ENCODE measurements around the gene CDK15. TPM values are rescaled to one million over a fixed set of nuclear protein-coding genes. Genes with fewer than 3 reads are reported as not detected.

CDK15 gene
- total RNA-seq, 1 experiment from 2014 or later, result not detected

- Mint-ChIP-seq H3K36me3 (no peaks in the 10 kb centered on the region), H3K27ac (no peak overlapping the region), H3K4me1 (peaks cover 57% of the 10 kb centered on the region), H3K4me3 (no peak overlapping the region), H3K27me3 (ENCODE audit: low read depth) (no peaks in the 10 kb centered on the region), H3K9me3 (no peaks in the 10 kb centered on the region)
- no peak for DNase-seq (ENCODE audit: low spot score)
- POLR2A ChIA-PET, result interaction anchor here (0.6 kb wide), 2 partner anchors 15 to 441 kb away, joined by 3 read pairs; no protein-coding TSS in a partner anchor
- TF ChIP-seq SP1 (CRISPR knock-in tag; conservative IDR thresholded peaks at IDR 0.05) (no peak), ZNF317 (CRISPR knock-in tag; IDR thresholded peaks at IDR 0.05; ENCODE audit: borderline replicate concordance, low read depth) (no peak), ESRRA (CRISPR knock-in tag; IDR thresholded peaks at IDR 0.05; ENCODE audit: borderline replicate concordance) (no peak), FOXK1 (CRISPR knock-in tag; IDR thresholded peaks at IDR 0.05) (no peak), E2F5 (CRISPR knock-in tag; IDR thresholded peaks at IDR 0.05) (no peak), GRHL2 (CRISPR knock-in tag; IDR thresholded peaks at IDR 0.05; ENCODE audit: insufficient replicate concordance, severe bottlenecking) (no peak), MXD4 (CRISPR knock-in tag; IDR thresholded peaks at IDR 0.05; ENCODE audit: borderline replicate concordance) (no peak), FOXP1 (CRISPR knock-in tag; IDR thresholded peaks at IDR 0.05; ENCODE audit: borderline replicate concordance) (no peak), EMX1 (CRISPR knock-in tag; IDR thresholded peaks at IDR 0.05) (no peak), IRF1 (CRISPR knock-in tag; IDR thresholded peaks at IDR 0.05) (no peak), RELA (CRISPR knock-in tag; IDR thresholded peaks at IDR 0.05; ENCODE audit: borderline replicate concordance) (no peak), ZBTB21 (CRISPR knock-in tag; IDR thresholded peaks at IDR 0.05; ENCODE audit: borderline replicate concordance) (no peak), CREB1 (CRISPR knock-in tag; IDR thresholded peaks at IDR 0.05) (no peak), USF2 (CRISPR knock-in tag; IDR thresholded peaks at IDR 0.05) (no peak), RORB (CRISPR knock-in tag; IDR thresholded peaks at IDR 0.05) (no peak), ZNF425 (CRISPR knock-in tag; conservative IDR thresholded peaks at IDR 0.05) (no peak), PRDM15 (CRISPR knock-in tag; IDR thresholded peaks at IDR 0.05) (no peak), CREM (CRISPR knock-in tag; IDR thresholded peaks at IDR 0.05) (no peak)
- no peak for ATAC-seq
- CTCF ChIA-PET, result no interaction called here
Measured at GRCh38 chr2:201909348-201909747, 103.0 kb downstream of the CDK15 start.

GRCh38 chr2:201909961-201910361 lies 103.6 kb downstream of the CDK15 start:
- POLR2A ChIA-PET, result no interaction called here
- Mint-ChIP-seq H3K27me3 (ENCODE audit: low read depth) (no peaks in the 10 kb centered on the region), H3K4me3 (no peak overlapping the region), H3K36me3 (no peaks in the 10 kb centered on the region), H3K9me3 (no peaks in the 10 kb centered on the region), H3K27ac (no peak overlapping the region), H3K4me1 (peaks cover 51% of the 10 kb centered on the region)
- DNase-seq (ENCODE audit: low spot score) (no peak), ATAC-seq (no peak)
- CTCF ChIA-PET, result no interaction called here
- no peak for TF ChIP-seq E2F1 (CRISPR knock-in tag; IDR thresholded peaks at IDR 0.05)
- no peak for TF ChIP-seq ZNF281 (CRISPR knock-in tag; IDR thresholded peaks at IDR 0.05)
- no peak for TF ChIP-seq OVOL2 (CRISPR knock-in tag; IDR thresholded peaks at IDR 0.05; ENCODE audit: borderline replicate concordance)
- no peak for TF ChIP-seq GABPB1 (CRISPR knock-in tag; IDR thresholded peaks at IDR 0.05)
- no peak for TF ChIP-seq ZBTB43 (CRISPR knock-in tag; IDR thresholded peaks at IDR 0.05)
- no peak for TF ChIP-seq ESRRA (CRISPR knock-in tag; IDR thresholded peaks at IDR 0.05; ENCODE audit: borderline replicate concordance)

Data from WTC11 (cell line).